Panc1 (cell line): ENCODE results near the gene RASIP1. TPM values are rescaled to one million over a fixed set of nuclear protein-coding genes. Genes with fewer than 3 reads are reported as not detected.

Experiments
- ATAC-seq: fragments of 200-7000 bp; cut with Tn5 transposase; 2 replicates; pipeline ENCODE4 v1.9.1; 2020; ENCODE audit warnings: mild to moderate bottlenecking, moderate library complexity
- BruUV-seq: library from RNA; stranded (reverse); fragments of 400-500 nt; replicated peaks from 2 replicates; lab custom pipeline; 2021; lab: Mats Ljungman, UMichigan
- CTCF ChIA-PET: fragments of 300-600 bp; sonication (Branson Sonifier 250); formaldehyde crosslinking; loops from one replicate; lab custom pipeline; 2022; ENCODE audit warnings: antibody characterized with exemption; lab: Charles Lee
- POLR2A ChIA-PET: fragments of 300-600 bp; sonication (Branson Sonifier 250); formaldehyde crosslinking; loops from one replicate; lab custom pipeline; 2022; ENCODE audit warnings: antibody characterized with exemption; lab: Charles Lee
- DNase-seq: peaks from one replicate; pipeline ENCODE4 v3.0.0-alpha.2; 2010; ENCODE audit warnings: low read depth, low spot score
- H3K27ac ChIP-seq: 2 replicates; pipeline ENCODE4 v1.5.1; 2011; ENCODE audit warnings: mild to moderate bottlenecking, low read length, inconsistent platforms
- H3K27me3 ChIP-seq: fragments of 200-500 bp; sonication (Bioruptor generic); 2 replicates; pipeline ENCODE4 v1.6.0; 2014; ENCODE audit warnings: low read length, inconsistent platforms; ENCODE audit not compliant: control insufficient read depth, insufficient read depth
- H3K36me3 ChIP-seq: fragments of 200-500 bp; sonication (Bioruptor generic); 2 replicates; pipeline ENCODE4 v1.5.1; 2014; ENCODE audit warnings: inconsistent platforms, mild to moderate bottlenecking, low read length, moderate library complexity; ENCODE audit not compliant: control insufficient read depth, insufficient read depth
- H3K4me1 ChIP-seq: 2 replicates; pipeline ENCODE4 v1.5.1; 2011; ENCODE audit warnings: inconsistent platforms, mild to moderate bottlenecking, low read length, moderate library complexity; ENCODE audit not compliant: control insufficient read depth, insufficient read depth
- H3K4me3 ChIP-seq, 2 experiments: 2 replicates each; pipeline ENCODE4 v1.5.1; 2011 to 2012; ENCODE audit warnings: low read depth in 2 of 2, low read length in 2 of 2, mild to moderate bottlenecking in 2 of 2, inconsistent platforms in 1 of 2, moderate library complexity in 1 of 2
- H3K9me3 ChIP-seq: fragments of 200-500 bp; sonication (Bioruptor generic); 2 replicates; pipeline ENCODE4 v1.5.1; 2014; ENCODE audit warnings: low read depth, mild to moderate bottlenecking, inconsistent platforms, low read length, moderate library complexity; ENCODE audit not compliant: control insufficient read depth, insufficient read depth
- CTCF ChIP-seq: fragments of 450-650 bp; IDR thresholded peaks from 2 replicates; pipeline ENCODE4 v1.5.1; 2017; ENCODE audit warnings: mild to moderate bottlenecking
- POLR2AphosphoS5 ChIP-seq: IDR thresholded peaks from 2 replicates; pipeline ENCODE4 v1.6.1; 2012; ENCODE audit warnings: mild to moderate bottlenecking, low read depth, low read length, moderate library complexity
- REST ChIP-seq, 2 experiments: IDR thresholded peaks; 2 replicates each; pipeline ENCODE4 v1.6.1; 2011 to 2012; ENCODE audit warnings: low read depth in 2 of 2, control low read depth in 1 of 2, low read length in 1 of 2, mild to moderate bottlenecking in 1 of 2, moderate library complexity in 1 of 2; ENCODE audit not compliant: insufficient read depth in 1 of 2
- SIN3A ChIP-seq: IDR thresholded peaks from 2 replicates; pipeline ENCODE4 v1.6.1; 2012; ENCODE audit warnings: low read depth, mild to moderate bottlenecking, low read length, moderate library complexity, borderline replicate concordance; ENCODE audit not compliant: insufficient read depth
- TCF7L2 ChIP-seq: IDR thresholded peaks from 2 replicates; pipeline ENCODE4 v1.6.1; 2011; ENCODE audit warnings: mild to moderate bottlenecking, low read depth, low read length, inconsistent platforms
- in situ Hi-C: cut with HindIII; loops from 2 replicates; pipeline ENCODE4 v1.10.0; 2016; ENCODE audit warnings: low sequenced_read_pairs, low pct_unique_long_range_greater_than_20kb
- intact Hi-C: fragments of 100-400 bp; cut with micrococcal nuclease; formaldehyde crosslinking; loops from one replicate; pipeline ENCODE4 v1.10.0; 2022; ENCODE audit not compliant: unreplicated experiment
- total RNA-seq: library from RNA; stranded (reverse); gene quantifications from one replicate; pipeline ENCODE4 v1.2.1, GENCODE V29; 2021; ENCODE audit not compliant: unreplicated experiment

Gene RASIP1
- total RNA-seq, 1 experiment from 2014 or later = 0.41 TPM

- H3K4me3 ChIP-seq = peak overlapping the region; percentile 61 to 66
- ChIA-PET CTCF (interaction anchor here (0.7 to 1.0 kb wide), 2 partner anchors 24 to 51 kb away, joined by 3 to 5 read pairs; no protein-coding TSS in a partner anchor), POLR2A (interaction anchor here (0.6 to 0.7 kb wide), 2 partner anchors 55 to 69 kb away, joined by 3 to 5 read pairs; no protein-coding TSS in a partner anchor)
- no peak for DNase-seq
- intact Hi-C loops = no loop called here
- H3K36me3 ChIP-seq = no peaks in the 10 kb centered on the region; the same call in 1 of the 2 replicates
- H3K9me3 ChIP-seq = no peaks in the 10 kb centered on the region
- in situ Hi-C loops = no loop called here
- no peak for ATAC-seq
- TF ChIP-seq POLR2AphosphoS5 (no peak), TCF7L2 (no peak), SIN3A (no peak), REST (IDR thresholded peaks at IDR 0.05; ENCODE audit: insufficient read depth in 1 of 2, low read depth in 2 of 2, low read length in 1 of 2) (no peak), CTCF (no peak)
- BruUV-seq = no TSS peak
- H3K27ac ChIP-seq = peak overlapping the region; percentile 91
- H3K4me1 ChIP-seq = no peaks in the 10 kb centered on the region; the same call in 1 of the 2 replicates
- H3K27me3 ChIP-seq = no peaks in the 10 kb centered on the region
These were observed 25.4 kb downstream of the RASIP1 start for GRCh38 chr19:48714759-48715675.

GRCh38 chr19:48713864-48714755, 26.3 kb downstream of the RASIP1 start:
- no TSS peak for BruUV-seq
- peak; percentile 93 for ATAC-seq
- POLR2A ChIA-PET = interaction anchor here (0.5 to 0.7 kb wide), 3 partner anchors 70 to 508 kb away, joined by 3 to 5 read pairs (median 5); no protein-coding TSS in a partner anchor
- H3K4me3 ChIP-seq = peak overlapping the region; percentile 75 to 80
- no peaks in the 10 kb centered on the region for H3K9me3 ChIP-seq
- intact Hi-C loops = no loop called here
- DNase-seq = peak; percentile 85
- CTCF ChIA-PET = interaction anchor here (0.7 to 1.0 kb wide), 2 partner anchors 24 to 52 kb away, joined by 3 to 5 read pairs; no protein-coding TSS in a partner anchor
- no peaks in the 10 kb centered on the region; the same call in 1 of the 2 replicates for H3K36me3 ChIP-seq
- H3K4me1 ChIP-seq = no peaks in the 10 kb centered on the region; the same call in 1 of the 2 replicates
- in situ Hi-C loops = no loop called here
- H3K27me3 ChIP-seq = no peaks in the 10 kb centered on the region
- H3K27ac ChIP-seq = peak overlapping the region; percentile 91
- TF ChIP-seq CTCF (no peak), SIN3A (no peak), POLR2AphosphoS5 (no peak; the same call in 1 of the 2 replicates), TCF7L2 (peak; percentile 62; the same call in 1 of the 2 replicates), REST (IDR thresholded peaks at IDR 0.05; ENCODE audit: insufficient read depth in 1 of 2, low read depth in 2 of 2, low read length in 1 of 2) (no peak)
